Hepatocyte (in vitro differentiated cells): ENCODE measurements around the gene KPNA6.

ENCODE experiments used
- EZH2 ChIP-seq: fragments of 200-600 bp; sonication (generic); IDR thresholded peaks from 2 replicates; pipeline ENCODE4 v1.6.1; 2016; ENCODE audit warnings: antibody characterized with exemption, mild to moderate bottlenecking, borderline replicate concordance
- EZH2phosphoT487 ChIP-seq: fragments of 200-600 bp; sonication (generic); IDR thresholded peaks from one replicate; pipeline ENCODE4 v1.6.1; 2018; ENCODE audit warnings: antibody characterized with exemption, mild to moderate bottlenecking, low read depth, moderate library complexity; ENCODE audit not compliant: unreplicated experiment, severe bottlenecking
- TF ChIP-seq, protein P1 (sequence below): fragments of 200-600 bp; sonication (generic); IDR thresholded peaks from 2 replicates; pipeline ENCODE4 v1.5.1; 2016; ENCODE audit warnings: antibody characterized with exemption, mild to moderate bottlenecking; ENCODE audit not compliant: poor library complexity

DNA sequence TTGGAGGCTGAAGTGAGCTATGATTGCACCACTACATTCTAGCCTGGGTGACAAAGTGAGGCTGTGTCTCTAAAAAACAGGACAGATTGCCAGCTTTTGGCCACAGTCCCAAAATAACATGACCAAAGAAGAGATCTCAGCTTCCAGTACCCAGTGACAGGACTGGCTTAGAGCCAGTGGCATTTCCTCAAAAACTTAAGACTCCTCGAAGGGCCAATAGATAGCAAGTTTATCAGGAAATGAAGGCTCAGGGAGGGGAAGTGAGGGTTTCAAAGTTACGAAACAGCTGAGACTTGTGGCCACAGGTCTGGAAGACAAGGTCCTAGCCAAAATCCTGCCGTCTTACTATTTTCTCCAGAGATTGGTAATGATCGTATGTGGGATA, 41.4 kb upstream of the KPNA6 start:
- TF ChIP-seq, protein P1, sequence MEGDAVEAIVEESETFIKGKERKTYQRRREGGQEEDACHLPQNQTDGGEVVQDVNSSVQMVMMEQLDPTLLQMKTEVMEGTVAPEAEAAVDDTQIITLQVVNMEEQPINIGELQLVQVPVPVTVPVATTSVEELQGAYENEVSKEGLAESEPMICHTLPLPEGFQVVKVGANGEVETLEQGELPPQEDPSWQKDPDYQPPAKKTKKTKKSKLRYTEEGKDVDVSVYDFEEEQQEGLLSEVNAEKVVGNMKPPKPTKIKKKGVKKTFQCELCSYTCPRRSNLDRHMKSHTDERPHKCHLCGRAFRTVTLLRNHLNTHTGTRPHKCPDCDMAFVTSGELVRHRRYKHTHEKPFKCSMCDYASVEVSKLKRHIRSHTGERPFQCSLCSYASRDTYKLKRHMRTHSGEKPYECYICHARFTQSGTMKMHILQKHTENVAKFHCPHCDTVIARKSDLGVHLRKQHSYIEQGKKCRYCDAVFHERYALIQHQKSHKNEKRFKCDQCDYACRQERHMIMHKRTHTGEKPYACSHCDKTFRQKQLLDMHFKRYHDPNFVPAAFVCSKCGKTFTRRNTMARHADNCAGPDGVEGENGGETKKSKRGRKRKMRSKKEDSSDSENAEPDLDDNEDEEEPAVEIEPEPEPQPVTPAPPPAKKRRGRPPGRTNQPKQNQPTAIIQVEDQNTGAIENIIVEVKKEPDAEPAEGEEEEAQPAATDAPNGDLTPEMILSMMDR = no peak
- TF ChIP-seq EZH2 (no peak), EZH2phosphoT487 (no peak)
